SK-MEL-5 (cell line): ENCODE results near the gene TADA1. TPM values are rescaled to one million over a fixed set of nuclear protein-coding genes. Genes with fewer than 3 reads are reported as not detected.
A peak's percentile ranks its signal among the peaks of the same experiment; 100 is the strongest.

Experiments used
- DNase-seq: peaks from one replicate; pipeline ENCODE4 v3.0.0-alpha.2; 2016; ENCODE audit warnings: low read depth, low spot score
- in situ Hi-C: cut with HindIII; loops from 2 replicates; pipeline ENCODE4 v1.10.0; 2016; ENCODE audit warnings: low sequenced_read_pairs, high pct_unique_total_duplicates, low pct_unique_long_range_greater_than_20kb
- polyA plus RNA-seq, 2 experiments: library from polyadenylated mRNA; depleted of rRNA; stranded (reverse); fragments of >200 nt; gene quantifications; 2 replicates each; pipeline ENCODE4 v1.2.3, GENCODE V29; 2015
- total RNA-seq: library from RNA; depleted of rRNA; stranded (reverse); fragments of >200 nt; shearing (Covaris generic); gene quantifications from 2 replicates; pipeline ENCODE4 v1.2.3, GENCODE V29; 2014; rRNA removed

Gene TADA1, protein sequence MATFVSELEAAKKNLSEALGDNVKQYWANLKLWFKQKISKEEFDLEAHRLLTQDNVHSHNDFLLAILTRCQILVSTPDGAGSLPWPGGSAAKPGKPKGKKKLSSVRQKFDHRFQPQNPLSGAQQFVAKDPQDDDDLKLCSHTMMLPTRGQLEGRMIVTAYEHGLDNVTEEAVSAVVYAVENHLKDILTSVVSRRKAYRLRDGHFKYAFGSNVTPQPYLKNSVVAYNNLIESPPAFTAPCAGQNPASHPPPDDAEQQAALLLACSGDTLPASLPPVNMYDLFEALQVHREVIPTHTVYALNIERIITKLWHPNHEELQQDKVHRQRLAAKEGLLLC
- 20.7 and 21.6 TPM in 2 replicates for total RNA-seq
- polyA plus RNA-seq (2015; cell fraction: cytosol; rRNA removed): 12.5 and 16.4 TPM in 2 replicates
- polyA plus RNA-seq (2015; cell fraction: nucleus; rRNA removed): 20.7 and 27.3 TPM in 2 replicates

DNA sequence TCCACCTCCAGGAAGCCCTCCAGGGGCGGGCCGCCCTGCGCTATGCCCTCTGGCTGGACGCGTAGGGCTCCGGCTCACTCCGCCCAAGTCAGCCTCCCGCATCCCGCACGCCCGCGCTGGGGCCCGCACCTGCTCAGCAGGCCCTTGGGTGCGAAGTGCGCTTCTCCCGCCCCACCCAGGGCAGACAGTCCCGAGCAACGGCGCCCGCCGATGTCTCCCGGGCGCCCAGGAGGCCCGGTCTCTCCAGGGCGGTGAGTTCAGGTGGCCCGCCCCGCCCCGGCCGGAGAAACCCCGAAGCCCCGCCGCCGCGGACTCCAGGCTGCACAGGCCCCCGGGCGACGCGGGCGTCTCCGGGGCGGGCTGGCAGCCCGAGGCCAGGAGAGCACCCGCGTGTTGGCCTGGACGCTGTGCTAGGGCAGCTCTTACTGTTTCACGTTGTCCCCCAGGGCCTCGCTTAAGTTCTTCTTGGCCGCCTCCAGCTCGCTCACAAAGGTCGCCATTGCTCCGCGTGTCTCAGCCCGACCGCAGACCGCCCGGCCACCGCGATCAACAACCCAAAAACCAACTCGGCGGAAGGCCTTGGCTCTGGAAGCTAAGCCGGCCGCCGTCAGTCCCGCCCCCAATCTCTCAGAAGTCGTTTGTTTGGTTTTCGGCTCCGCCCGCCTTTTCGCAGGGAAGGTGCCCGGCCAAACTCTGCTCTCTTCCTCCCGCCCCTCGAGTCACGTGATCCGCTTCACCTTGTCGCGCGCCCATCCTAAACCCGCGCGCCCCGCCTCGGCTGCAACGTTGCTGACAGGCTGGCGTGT lies at the start of gene TADA1:
TSS of gene TADA1 (minus strand) at position 531 of the 806 bp plus-strand sequence. CDS start at position 500, 31 bp downstream.
- in situ Hi-C loops: no loop called here

DNA sequence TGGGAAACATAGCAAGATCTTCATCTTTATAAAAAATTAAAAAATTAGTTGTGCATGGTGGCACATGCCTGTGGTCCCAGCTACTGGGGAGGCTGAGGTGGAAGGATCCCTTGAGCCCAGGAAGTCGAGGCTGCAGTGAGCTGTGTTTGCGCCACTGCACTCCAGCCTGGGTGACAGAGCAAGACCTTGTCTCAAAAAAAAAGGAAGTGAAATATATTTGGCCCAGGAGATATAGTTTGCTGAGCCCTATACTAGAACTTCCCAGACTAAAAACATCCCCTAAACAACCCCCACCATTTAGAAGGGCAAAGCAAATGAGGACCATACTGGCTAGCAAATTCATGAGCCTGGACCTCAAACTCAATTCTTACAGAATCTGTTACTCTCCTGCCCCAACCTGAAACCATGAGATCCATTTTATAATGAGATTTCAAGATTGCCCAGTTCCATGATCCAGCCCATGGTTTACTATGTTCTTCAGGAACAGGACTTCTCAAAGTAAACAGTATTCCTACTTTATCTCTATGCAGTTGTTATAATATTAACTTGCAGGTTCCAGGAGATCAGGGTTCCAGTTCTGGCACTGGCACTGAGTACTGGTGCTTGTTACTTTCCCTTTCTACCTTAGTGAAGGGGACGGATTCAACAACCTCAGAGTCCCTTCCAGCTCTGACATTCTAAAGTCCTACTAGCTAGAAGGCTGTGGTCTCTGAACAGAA lies 48.9 kb upstream of the TADA1 start:
- DNase-seq: no peak
- in situ Hi-C loops: no loop called here

More for the DNA sequence above, at the start of gene TADA1:
- DNase-seq: peak; percentile 98

DNA sequence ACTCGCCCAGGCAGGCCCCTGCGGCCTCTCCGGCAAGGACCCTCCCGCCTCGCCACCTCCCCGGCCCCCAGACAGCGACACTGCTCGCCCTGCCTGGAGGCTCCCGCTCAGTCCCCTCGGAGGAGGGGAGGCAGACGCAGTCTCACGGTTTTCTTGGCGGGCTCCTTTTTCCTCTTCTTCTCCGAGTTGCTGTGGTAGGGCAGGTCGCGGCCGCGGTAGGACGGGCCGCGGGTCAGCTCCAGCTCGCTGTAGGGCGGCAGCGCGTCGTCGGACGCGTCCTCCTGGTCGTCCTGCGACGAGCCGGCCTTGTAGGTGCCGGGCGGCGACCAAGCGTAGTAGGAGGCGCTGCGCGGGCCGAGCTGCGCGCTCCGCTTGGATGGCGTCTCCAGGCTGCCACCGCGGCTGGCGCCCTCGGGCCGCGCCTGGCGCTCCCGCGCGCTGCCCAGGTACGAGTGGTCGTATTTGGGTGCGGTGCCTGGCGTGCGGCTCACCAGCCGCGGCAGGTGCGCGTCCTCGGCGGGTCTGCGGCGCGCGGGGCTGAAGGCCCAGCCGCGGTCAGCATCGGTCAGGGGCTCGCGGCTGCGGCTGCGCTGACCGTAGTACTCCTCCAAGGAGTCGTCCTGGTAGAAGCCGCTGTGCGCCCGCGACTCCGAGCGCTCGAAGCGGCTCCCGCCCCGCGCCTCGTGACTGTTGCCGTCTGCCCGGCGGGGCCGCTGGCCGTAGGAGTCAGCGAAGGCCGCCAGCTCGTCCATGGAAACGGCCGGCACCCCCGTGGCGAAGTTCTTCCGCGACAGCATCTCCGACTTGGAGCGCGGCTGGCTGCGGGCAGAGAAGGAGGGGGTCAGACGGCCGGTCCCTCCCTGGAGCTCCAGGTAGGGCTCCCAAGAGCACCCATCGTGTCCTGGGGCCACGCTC lies 44.8 kb upstream of the TADA1 start:
- in situ Hi-C loops: no loop called here
- no peak for DNase-seq

DNA sequence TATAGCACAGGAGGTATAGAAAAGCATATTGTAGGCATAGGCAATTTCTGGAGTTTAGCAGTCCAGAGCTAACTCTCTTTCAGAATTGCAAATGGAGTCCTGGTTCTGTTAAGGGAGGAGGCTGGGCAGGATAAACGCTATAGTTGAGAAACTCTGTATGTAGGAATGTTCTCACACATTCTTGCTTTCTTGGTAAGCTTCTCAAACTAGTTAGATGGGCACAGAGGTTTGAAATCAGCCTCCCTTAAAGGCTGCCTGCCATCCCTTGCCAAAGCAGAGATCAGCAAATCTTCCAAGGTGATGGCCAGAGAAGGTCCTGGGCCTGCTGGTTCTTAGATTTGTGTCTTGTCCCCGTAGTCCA lies 42.9 kb upstream of the TADA1 start:
- DNase-seq: no peak
- in situ Hi-C loops: no loop called here

DNA sequence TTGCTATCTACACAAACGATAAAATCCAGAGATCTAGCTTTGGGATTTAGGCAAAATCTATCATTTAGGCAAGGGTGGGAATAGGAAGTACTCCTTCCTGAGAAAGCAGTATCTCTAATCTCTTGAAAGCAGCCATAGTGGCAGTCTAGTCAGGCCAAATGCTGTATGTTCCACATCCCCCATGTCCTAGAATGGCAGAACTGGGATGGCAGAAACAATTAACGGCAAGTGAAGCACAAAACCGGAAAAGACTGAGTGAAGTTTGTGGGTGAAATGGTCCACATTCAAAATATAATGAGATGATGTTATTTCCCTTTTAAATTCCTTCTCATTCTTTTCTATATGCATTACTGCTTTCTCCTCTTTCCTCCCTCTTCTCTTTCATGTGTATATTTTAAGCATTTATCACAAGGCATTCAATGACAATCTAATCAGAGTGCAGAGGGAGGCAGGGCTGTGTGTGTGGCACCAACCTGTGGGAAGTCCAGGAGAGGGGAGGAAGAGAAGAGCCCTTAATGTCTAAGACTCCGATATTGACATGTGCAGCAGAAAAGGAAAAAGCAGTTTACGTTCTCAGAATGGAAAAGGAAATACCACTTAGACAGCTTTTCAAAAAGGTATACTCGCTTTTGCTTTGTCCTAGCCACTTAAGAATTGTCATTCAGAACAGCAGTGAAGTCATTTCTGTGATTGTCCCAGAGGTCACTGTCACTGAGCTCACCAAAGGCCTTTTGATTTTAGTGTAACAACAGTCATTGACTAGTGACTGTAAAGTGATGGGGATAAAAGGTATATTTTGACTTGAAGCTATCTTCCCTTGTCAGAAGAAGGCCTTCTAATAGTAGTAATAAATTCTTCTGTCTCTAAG lies 42.3 kb upstream of the TADA1 start:
- no peak for DNase-seq
- in situ Hi-C loops: no loop called here

DNA sequence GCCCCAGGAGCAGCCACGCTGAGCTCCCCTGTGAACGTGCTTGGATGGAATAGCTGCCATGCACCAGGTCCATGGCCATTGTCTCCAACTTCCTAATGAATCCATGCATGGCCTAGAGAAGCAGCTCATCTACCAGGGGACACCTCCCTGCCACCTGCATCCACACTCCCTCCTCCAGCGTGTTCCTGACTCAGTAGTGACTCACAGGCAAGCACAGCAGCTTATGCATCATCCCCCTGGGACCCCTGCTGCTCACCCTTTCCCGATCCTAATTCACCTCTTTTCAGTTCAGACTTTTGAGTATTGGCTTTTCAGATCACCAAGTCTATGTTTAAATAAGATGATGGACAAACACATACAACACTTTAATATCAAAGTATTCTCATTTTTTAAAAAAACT lies 39.9 kb upstream of the TADA1 start:
- in situ Hi-C loops: no loop called here
- no peak for DNase-seq

DNA sequence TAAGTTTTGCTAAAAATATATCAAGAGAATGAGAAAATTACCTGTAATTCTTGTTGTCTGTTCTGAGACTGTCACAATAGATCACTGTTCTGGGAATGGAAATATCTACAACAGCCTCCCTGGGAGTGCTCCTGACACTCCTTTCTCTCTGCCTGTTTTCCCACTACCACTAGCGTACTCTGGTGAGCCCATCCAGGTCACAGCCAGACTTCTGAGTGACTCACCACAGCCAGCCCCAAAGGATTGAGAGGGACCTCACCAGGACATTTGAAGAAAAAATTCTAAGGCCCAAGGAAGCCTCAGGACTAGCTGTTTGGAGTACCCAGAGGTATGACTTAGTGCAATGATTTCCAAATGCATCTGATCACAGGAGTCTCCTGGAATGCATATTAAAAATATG lies 39.0 kb upstream of the TADA1 start:
- no peak for DNase-seq

DNA sequence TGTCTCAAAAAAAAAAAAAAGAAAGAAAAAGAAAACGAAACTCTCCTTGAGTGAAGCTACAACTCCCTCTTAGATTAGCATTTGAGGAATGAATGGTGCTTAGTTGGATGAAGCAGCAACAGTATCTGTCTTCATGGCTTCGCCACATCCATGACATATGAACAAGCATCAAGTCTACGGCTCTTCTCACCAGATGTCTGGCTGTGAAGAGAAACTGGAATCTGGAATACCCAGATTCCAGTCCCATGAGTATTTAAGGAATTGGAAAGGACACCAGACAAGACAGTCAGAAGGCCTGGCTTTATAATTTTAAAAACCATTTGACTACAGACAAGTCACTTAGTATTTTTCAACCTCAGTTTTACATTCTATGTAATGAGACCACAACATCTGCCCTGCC lies 38.0 kb upstream of the TADA1 start:
- in situ Hi-C loops: no loop called here
- no peak for DNase-seq

More for the DNA sequence above, 39.0 kb upstream of the TADA1 start:
- in situ Hi-C loops: no loop called here

DNA sequence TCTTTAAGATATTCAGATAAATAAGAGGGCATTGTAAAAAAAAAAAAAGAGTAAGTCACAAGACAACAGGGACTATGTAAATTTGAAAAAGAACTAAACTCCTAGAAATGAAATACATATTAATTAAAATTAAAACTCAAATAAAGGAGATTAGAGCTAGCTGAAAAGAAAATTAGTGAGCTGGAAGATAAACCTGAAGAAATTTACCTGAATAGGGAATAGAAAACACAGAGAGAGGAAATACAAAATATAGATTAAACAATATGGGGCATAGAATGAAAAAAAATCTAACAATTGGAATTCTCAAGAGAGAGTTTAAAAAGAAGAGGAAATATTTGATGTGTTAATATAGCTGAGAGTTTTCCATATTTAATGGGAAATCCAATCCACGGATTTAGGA lies 35.6 kb upstream of the TADA1 start:
- in situ Hi-C loops: no loop called here
- no peak for DNase-seq

DNA sequence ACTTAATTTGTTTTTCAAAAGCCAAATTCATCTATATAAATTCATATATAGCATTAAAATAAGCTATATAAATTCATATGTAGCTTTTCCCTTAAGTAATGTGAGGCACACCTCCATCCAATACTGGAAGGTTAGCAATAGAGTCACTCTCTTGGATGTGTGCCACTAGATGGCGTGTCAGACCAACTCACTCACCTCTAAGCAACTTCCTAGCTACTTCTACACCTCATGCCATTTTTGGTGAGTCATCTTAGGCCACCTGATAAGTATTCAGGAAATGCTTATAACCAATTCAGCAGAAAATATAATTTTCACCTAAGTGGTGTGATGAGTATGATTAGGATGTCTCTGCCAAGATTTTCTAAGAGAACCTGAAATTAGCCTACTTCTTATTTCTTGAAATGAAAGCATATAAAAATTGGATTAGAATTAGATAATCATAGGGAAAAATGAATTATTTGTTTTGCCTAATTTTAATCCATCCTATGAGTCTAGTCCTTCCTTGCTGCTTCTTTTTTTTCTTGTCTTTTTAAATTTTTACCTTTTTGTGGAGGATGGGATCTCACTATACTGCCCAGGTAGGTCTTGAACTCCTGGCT lies 34.4 kb upstream of the TADA1 start:
- in situ Hi-C loops: no loop called here

DNA sequence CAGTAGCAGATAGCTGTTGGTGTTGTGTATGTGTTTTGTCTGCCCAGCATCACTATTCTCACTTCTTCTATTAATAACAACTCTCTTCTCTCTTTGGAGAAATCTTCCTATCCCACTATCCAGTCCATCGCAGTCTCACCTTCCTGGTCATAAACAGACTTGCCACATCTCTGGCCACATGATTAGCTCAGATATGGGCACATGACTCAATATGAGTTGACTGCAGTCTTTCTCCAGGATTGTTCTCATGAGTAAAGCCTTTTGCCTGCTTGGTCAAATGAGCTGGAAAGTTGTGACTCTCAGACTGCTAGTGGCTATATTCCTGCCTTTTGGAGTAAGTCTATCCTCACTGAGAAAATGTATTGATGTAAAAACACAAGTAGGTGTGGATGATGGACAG lies 32.9 kb upstream of the TADA1 start:
- in situ Hi-C loops: no loop called here

More for the DNA sequence above, 34.4 kb upstream of the TADA1 start:
- peak; percentile 92 for DNase-seq

DNA sequence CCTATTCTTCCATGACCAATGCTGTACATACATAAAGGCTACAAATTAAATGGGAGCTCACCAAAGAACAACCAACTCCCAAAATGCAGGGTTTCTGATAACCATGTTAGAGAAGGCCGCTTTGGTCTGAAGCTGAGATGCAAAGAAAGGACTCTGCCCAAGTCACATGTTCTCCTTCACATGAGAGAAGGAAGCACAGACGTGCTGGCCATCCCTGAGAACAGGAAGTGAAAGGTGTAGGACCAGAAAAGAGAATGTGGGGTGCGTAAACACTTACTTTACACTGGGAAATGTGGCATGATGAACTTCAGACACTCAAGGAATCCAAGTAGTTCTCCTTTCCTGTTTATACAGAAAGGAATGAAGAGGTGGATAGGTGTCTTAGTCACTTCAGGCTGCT lies 31.7 kb upstream of the TADA1 start:
- DNase-seq: no peak

More for the DNA sequence above, 32.9 kb upstream of the TADA1 start:
- peak; percentile 44 for DNase-seq

DNA sequence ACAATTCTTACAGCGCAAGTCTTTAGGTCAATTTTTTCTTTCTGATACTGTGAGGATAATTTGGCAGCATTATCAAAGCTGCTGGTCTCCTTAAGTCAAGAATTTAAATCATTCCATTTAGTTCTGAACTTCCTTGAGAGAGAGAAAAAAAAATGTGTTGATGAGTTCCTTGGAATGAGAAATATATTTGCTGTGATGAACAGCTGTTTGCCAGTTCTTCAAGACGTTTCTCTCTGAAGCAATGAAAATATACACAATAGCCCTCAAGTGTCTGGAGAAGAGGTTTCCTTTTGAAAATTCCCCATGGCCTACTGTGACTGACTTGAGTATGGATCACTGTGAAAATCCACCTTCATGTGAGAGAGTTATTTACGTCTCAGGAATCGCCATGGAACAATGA lies 31.0 kb upstream of the TADA1 start:
- DNase-seq: no peak
- in situ Hi-C loops: no loop called here

More for the DNA sequence above, 31.7 kb upstream of the TADA1 start:
- in situ Hi-C loops: no loop called here

DNA sequence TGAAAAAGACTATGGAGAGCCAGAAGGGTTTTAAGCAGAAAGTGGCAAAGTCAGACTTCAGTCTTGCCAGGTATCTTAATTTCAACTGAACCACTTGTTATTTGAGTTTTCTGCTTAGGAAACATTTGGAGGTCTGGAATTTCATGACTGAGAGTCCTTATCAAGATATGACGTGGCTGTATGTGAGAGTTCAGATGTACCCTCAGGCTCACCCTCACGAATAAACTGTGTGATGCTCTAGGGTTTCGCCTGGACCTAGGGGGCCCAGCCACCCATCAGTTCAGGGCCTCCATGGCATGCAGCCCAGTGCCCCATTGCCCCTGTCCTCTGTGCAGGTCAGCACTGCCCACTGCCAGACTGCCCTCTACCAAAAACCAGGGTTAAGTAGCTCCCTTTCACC lies 30.6 kb upstream of the TADA1 start:
- in situ Hi-C loops: no loop called here
- no peak for DNase-seq

DNA sequence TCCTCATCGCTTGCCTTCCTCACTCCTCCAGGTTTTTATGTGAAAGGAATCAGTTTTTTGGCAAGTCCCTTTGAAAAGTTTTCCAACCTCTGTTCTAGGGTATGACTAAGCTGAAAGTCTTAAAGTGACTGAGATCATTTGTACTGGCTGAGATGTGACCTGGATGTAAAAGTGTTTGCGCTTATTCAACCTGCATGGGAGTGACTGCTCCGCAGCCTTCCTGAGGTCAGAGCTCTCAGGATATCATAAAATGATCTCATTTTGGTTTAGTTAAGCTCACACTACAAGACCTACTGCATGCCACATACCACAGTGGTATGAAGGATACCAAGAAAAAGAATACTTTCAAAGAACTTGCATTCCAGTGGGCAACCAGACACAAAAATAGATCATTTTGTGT lies 29.8 kb upstream of the TADA1 start:
- in situ Hi-C loops: no loop called here
- DNase-seq: no peak

DNA sequence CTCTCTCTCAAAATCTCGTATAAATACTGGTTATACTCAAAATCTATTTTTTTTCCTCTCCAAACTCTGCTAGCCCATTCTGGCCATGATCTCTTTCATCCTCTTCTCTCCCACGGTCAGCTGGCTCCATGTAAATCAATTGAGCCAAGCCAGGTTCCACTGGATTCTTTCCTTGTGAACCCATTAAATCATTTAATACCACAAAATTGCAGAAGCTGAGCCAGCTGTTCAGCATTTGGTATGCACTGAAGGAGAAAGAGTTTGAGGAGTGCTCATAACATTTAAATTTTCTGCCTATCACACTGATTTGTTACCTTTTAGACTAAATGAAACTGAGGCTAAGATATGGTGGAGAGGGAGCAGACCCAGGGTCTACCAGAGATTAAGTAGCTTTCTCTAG lies 29.1 kb upstream of the TADA1 start:
- in situ Hi-C loops: no loop called here
- DNase-seq: no peak
